NCI-H2227 (cell line): Measurements from ENCODE around the gene TATDN2.
A peak's percentile ranks its signal among the peaks of the same experiment; 100 is the strongest.
"Not testable (repeated sequence)": the region's sequence is repeated elsewhere in the genome, so short reads cannot be mapped to it uniquely, and the experiment has no call there.

ENCODE experiments used
- DNase-seq: peaks from one replicate; lab custom pipeline; 2025; ENCODE audit not compliant: unreplicated experiment; lab: John Stamatoyannopoulos, UW

TATDN2 gene

DNA sequence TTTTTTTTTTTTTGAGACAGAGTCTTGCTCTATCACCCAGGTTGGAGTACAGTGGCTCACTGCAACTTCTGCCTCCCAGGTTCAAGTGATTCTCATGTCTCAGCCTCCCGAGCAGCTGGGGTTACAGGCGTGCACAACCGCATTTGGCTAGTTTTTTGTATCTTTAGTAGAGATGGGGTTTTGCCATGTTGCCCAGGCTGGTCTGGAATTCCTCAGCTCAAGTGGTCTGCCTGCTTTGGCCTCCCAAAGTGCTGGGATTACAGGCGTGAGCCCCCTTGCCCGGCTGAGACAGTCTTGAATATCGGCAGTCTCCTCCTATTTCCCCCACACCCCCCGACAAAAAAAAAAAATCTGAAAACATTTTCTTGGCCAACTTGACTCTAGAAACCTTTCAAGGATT is 18.7 kb downstream of the TATDN2 start:
- not testable (repeated sequence) for DNase-seq

DNA sequence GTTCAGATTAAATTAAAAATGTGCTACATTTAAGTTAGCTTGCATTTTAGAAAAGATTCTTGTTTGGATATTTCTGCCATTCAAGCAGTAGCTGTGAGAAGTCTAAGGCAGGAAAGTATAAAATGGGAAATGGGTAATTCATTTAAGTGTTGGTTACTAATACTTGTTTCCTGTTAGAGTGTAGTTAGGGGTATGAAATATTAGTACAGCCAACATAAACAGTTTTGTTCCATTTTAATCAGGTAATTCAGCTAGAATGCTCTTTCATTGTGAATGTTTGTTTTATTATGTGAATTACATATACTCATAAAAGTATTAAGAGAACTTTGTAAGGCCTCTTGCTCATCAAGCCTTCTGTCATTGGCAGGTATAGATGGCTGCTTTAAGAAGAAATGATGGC is 19.9 kb downstream of the TATDN2 start:
- no peak for DNase-seq

DNA sequence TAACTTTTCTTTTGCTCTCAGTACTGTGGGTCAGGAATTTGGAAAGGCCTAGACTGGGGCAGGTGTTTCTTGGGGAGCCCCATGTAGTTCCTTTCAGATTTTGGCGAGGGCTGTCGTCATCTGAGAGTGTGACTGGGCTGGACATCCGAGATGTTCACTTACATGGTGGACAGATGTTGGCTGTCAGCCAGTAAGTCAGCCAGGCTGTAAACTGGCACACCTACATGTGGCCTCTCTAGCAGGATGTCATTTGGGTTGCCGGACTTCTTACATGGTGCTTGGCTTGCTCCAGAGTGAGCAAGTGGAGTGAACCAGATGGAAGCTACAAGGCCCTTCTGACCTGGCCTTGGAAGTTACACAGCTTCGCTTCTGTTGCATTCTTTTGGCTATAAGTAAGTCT is 20.7 kb downstream of the TATDN2 start:
- DNase-seq = no peak

DNA sequence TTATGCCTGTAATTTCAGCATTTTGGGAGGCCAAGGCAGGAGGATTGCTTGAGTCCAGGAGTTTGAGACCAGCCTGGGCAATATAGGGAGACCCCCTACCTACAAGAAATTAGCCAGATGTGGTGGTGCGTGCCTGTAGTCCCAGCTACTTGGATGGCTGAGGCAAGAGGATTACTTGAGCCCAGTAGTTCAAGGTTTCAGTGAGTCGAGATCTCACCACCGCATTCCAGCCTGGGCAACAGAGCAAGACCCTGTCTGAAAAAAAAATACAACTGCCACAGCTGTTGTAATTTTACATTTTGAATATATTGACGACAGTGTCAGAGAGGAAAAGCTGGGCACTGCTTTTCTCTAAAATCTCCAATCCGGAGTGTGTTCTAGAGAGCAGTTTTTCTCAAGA is 21.2 kb downstream of the TATDN2 start:
- DNase-seq = no peak

DNA sequence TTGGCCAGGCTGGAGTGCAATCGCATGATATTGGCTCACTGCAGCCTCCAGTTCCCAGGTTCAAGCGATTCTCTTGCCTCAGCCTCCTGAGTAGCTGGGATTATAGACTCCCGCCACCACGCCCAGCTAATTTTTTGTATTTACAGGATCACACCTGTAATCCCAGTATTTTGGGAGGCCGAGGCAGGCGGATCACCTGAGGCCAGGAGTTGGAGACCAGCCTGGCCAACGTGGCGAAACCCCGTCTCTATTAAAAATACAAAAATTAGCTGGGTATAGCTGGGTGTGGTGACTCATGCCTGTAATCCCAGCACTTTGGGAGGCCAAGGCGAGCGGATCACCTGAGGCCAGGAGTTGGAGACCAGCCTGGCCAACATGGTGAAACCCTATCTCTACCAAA is 24.2 kb downstream of the TATDN2 start:
- DNase-seq = not testable (repeated sequence)

DNA sequence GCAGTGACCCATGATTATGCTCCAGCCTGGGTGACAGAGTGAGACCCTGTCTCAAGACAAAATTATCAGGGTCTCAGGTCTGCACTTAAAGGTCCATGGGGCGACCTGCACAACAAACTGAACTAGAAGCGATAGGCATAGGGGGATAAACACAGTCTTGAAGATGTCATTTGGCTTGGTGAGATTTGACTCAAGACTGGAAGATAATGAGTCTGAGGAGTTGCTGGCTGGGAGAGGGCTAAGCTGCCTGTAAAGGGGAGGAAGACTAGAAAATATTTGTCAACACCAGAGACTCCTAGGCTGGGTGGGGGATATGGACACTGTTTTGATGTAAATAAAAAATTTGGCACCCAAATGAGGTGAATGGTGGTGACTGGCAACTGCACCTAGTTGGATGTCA is 24.7 kb downstream of the TATDN2 start:
- DNase-seq = no peak

DNA sequence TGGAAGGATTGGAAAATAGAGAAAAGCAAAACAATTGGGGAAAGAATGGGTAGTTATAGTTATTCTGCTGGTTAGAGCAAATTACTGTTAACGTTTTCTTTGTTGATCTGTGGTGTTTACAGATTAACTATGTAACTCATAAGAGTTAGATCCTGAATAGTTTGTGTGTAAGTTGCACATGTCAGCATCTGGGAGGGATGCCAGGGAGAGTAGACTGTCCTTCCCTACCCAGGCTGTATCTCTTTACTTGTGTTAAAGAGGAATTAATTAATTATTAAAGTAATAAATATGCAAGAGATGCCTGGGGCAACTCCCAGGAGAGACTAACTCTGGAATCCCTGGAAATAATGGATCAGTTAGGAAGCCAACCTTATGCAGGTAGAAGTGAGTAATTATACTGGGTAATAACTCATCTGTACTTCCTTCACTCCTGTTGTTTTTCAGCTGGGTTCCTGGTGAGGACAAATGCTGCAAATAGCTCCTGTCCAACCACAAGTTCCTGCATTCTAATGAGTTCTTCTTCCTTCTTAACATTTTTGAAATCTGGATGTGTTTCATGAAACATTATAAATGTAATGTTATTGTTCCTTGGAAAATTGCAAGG is 25.5 kb downstream of the TATDN2 start:
- DNase-seq = no peak

DNA sequence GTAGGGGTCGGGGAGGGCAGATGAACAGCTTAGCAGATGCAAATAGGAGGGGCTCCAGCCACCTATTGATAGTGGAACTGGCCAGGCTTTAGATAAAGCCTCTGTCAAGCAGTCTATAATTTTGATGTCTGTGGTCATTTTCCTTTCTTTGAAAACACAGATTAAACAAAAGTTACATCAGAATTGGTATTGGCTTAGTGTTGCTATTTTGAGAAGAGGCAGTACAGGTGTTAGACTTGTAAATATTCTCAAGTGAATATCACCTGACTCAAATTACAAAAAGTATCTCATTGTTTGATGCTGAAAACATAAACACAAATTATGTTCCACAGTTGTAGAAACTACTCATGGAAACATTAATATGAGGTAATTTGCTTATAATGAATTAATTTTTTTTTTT is 26.3 kb downstream of the TATDN2 start:
- peak; percentile 15 for DNase-seq

DNA sequence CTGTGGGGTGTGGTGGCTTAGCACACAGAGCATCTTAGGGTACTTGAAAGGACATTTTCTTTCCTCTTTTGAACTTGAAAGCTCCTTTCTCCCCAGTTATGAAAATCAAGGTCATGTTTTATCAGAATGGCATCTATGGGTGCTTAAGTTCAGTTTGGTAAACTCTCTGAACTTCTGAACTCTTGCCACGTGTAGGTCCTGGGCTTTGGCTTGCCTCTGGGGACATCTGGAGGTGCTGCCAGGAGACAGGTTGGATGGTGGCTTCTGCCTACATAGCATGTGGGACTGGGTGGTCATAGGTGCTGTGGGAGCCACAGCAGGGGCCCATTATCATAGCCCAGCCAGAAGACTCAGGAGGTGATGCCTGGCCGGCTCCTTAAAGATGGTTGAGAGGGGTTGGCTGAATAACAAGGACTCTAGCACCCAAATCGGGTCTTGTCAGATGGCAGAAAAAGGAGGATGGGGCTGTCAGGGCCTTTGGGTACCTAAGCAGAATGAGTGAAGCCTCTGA is 28.9 kb downstream of the TATDN2 start:
- DNase-seq = no peak

DNA sequence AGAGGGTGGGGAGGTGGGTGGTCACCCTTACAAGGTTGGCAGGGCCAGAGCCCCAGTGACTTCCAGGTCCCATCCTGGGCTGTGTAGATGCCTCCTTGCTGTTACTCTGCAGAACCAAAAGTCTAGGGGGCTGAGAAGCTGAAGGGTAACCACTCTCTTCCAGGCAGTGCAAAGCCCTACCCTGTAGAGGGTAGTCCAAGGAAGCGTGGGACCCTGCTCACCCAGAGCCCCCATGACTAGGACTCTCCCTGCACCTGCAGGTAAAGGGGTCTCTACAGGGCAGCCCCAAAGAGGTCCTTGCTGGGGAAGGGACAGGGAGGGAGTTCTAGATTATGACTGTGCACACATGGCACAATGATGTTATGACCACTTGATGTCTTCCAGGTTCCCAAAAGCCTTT is 30.2 kb downstream of the TATDN2 start:
- no peak for DNase-seq

DNA sequence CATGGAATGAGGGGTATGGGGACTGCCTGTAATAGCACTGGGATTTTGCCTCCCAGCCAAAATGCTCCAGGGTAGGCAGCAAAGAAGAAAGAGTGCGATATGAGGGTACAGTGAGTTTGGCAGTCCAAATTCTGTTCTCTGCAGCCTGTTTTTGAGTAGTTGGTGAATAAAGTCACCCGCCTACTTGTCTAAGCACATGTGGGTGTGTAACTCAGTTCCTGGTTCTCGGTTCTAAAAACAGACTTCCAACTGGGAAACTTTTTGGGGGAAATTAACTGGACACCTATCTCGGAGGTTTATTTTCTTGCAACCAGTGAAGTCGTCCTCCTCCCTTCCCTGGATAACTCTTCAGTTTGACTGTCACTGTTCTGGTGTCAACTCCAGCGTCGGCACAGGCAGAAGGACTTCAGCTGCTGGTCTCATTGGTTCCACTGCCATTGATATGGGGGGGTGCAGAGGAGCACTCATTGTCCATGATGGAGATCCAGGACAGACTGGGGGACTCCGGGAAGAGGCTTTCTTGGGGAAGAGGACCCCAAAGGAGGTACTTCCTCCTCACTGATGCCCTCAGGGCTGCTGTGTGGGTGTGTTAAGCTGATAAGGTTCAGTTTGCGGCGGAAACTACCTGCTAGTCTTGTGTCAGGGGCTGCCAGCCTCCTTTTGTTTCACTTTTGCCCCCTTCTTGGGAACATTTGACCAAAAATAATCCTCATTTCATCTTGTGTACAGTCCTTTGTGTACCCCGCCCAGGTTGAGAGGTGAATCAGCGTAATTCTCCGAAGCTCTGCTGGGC is 31.3 kb downstream of the TATDN2 start:
- no peak for DNase-seq

DNA sequence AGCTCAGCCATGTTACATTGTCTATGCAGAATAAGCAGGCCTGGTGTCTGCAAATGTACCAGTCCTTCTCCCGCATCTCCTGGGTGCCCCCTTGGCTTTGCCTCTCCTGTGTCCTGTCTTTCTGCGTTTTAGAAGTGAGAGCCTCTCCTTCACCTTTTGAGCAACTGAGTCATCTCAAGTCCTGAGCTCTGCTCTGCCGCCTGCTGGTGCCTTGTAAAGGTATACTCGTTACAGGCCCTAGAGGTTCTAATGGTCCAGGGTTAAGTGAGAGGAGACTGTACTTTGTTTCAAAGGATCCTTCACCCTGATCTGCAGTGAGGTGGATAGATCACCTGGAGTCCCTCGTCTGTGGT is 31.9 kb downstream of the TATDN2 start:
- no peak for DNase-seq

DNA sequence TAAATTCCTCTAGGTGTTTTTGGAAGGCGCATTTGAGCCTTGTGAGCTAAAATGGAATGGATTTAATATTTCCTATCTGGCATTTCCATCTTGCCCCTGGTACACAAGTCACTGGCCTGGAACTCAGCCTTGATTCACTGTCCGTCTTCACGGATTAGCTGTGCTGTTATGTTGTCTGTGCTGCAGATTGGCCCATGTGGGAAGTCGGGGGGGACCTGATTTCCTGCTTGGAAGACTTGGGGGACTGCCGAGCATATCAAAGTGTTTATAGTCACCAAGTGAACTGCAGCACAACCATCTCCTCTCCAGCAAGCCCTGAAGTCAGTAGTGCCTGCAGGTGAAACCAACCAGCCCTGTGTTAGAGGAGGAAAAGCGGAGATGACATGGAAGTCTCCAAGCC is 32.3 kb downstream of the TATDN2 start:
- DNase-seq = no peak

DNA sequence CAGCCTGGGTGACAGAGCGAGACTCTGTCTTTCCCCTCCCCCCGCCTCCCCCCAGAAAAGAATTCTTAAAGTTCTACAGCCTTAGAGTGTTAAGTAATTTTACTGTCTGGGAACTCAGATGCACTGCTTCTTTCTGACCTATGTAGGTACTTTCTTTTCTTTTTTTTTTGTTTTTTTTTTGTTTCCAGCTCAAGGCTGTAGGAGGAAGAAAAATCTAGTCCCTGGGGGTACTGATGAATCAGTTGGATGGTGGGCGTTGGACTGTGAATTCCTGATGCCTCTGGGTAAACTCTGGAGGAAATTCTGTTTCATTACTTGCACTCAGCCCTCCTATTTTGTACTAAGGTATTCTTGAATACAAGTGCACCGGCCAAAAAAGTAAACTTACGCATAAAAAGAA is 33.7 kb downstream of the TATDN2 start:
- no peak for DNase-seq

DNA sequence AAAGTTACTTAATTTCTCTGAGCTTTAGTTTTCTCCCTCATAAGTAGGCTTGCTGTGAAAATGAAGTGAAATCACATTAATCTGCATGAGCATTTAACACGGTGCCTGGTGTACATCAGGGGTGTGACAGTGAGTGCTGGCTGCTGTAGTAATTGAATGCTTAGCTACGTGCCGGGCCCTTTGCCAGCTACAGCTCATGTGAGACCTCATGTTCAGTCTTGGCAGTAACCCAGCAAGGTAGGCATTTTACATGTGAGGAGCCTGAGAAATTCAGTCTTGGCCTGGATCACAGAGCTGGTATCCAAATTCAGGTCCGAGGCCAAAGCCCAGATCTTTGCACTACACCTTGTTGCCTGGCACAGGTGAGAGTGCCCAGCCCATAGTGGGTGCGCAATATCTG is 35.4 kb downstream of the TATDN2 start:
- DNase-seq = no peak

DNA sequence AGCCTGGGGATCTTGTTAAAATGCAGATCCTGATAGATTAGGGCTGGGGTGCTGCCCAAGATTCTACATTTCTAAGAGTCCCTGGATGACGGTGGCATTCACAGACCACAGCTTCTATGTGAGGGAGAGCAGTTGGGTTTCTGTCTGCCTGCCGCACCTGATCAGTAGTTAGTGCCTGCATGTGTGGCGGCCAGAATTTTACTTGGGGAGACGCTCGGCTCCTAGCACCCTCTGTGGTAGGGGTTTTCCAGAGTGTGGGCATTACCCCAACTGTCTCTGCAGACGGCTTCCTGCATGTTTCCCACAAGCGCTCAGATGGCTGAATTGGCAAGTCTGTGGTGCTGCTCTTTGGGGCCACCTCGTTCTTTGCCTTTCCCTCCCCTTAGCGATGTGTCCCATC is 36.2 kb downstream of the TATDN2 start:
- no peak for DNase-seq

DNA sequence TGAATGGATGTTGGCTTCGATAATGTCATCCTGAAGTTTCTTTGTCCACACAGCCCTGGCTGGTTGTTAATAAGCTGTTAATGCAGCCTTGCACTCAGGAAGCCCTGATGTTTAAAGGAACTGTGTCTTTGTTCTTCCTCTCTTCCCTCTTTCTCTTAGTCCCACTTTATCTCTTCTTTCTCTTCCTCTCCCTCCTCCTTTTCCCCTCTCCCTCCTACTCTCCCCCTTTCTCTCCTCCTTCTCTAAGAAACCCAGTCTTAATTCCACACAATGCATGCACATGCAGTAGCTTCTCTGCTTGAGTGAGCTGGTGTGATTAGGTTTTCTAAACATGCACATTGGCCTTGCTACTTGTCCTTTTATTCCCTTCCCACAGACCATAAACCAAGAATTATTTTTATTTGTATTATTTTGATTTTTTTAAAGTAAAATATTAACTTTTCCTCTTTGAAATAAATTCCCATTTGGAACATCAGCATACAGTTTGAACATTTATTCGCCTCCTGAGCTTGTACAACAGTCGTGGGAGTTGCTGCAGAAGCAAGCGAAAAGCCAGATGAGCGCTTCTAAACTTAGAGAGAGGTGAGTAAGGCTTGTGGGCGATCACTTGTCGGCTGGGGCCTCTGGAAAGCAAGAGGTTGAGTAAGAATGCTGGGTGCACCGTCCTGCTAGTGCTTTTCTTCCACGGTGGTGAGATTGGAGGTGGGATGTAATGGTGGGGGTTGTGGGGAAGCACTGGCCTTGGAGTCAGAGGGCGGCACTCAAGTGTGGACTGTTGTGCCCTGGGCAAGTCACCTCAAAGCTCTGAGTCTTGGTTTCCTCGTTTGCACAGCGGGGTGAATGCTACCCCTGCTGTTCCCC is 37.2 kb downstream of the TATDN2 start:
- no peak for DNase-seq

DNA sequence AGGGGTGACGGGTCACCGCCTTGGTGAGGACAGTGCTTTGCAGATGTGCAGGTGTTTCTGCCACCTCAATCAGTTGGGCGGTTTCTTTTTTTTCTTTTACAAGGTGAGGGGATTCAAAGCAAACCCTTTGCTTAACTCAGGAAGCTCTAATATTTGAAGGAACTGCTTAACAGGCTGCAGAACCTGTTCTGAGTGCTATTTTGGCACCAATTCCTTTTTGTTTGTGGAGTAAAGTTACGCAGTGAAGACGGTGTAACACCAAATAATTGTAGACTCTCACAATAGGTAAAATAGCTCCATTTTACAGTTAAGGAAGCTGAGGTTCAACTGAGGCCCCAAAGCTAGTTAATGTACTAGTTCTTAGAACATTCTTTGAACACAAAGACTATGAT is 37.9 kb downstream of the TATDN2 start:
- DNase-seq = no peak

DNA sequence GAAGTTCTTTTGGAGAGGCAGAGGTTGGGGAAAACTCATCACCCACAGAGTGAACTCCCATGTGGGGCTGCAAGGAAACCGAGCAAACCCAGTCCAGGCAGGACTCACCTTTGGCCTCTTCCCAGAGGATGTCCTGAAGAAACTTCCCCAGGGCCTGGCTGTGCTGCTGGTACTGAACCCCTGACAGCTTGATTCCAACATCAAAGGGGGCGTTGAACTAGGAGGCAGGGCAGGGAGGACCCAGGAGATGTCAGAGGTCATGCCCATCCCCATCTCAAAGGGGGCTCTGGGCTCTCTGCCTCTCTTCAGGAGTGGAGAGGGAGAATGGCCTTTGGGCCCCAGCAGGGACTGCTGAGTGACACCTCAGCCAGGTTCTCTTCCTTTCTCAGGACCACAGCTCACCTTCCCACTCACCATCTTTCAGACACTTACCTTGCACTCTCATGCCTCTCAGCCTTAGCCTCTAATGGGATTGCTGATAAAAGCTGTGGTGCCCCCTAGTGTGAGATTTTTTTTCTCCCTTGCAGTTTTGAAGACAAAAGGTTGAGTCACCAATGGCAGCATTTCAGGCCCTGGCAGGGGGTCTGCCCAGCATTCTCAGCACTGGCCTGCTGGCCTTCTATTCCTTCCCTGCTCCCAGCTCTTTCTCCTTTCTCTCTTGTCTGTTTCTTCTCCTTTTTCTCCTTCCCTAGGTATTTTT is 38.5 kb downstream of the TATDN2 start:
- peak; percentile 2 for DNase-seq

DNA sequence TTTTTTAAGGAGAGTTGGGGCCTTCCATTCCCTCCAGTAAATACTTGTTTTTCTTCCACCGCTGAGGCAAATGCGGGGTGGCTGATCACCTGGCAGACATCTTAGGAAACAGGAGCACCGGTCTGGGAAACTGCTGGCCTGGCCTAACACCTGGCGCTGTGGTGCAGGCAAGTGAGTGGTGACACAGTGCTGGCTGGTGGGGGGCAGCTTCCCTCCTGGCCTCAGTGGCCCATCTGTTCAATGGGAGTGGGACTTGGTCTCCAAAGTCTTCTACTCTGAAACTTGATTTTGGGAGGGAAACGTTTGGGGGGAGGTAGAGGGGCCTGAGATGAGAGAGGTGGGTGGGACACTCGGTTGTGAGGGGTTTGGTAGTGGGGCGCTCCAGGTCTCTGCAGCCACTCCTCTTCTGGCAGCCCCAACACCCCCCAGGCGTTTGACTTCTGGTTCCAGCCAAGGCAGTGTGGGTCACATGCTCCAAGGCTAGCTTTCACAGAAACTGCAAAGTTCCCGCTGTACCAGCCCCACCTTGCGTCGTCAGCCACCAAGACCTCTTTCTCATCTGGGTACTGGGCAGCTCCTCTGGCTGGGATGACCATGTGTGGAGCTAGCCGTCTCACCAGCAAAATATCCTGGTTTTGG is 39.8 kb downstream of the TATDN2 start:
- DNase-seq = no peak

DNA sequence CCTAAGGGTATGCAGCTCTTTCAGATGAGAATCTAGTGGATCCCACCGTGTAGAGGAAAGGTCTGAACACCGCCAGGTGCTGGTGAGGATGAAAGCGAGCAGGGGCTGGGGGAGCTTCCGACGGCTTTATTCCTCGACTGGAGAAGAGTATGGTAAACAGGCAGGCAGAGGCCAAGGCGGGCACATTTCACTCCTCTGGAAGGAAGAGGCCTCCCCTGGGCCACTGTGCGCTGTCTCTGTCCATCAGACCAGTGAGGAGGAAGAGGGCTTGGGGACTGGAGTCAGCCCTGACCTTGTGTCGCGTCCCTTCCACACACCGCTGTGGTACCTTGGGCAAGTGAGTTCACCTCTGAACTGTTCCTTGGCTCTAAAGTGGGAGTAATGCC is 40.3 kb downstream of the TATDN2 start:
- DNase-seq = no peak
